Left hindlimb (tissue), 1 donor: ENCODE measurements around the gene RUSC2.
"Not testable (repeated sequence)": the region's sequence is repeated elsewhere in the genome, so short reads cannot be mapped to it uniquely, and the experiment has no call there.

Source experiments
- DNase-seq: peaks from one replicate; pipeline ENCODE4 v3.0.0-alpha.2; 2018

RUSC2 gene

GRCh38 chr9:35489313-35490154, at the start of gene RUSC2:
Gene RUSC2, plus strand, starts transcription at chr9:35490111. Its CDS starts 56,411 bp downstream, at chr9:35546522.
- DNase-seq, result peak; percentile 91

GRCh38 chr9:35446012-35446411, 43.9 kb upstream of the RUSC2 start:
- DNase-seq, result no peak

GRCh38 chr9:35448496-35448895, 41.4 kb upstream of the RUSC2 start:
- DNase-seq, result no peak

- no peak for DNase-seq
Observed at GRCh38 chr9:35452481-35452880, 37.4 kb upstream of the RUSC2 start.

- DNase-seq, result no peak
Observed at GRCh38 chr9:35453786-35454185, 36.1 kb upstream of the RUSC2 start.

GRCh38 chr9:35464141-35465025, 25.5 kb upstream of the RUSC2 start:
- DNase-seq, result no peak

GRCh38 chr9:35470340-35470739, 19.6 kb upstream of the RUSC2 start:
- no peak for DNase-seq

- no peak for DNase-seq
Observed at GRCh38 chr9:35470894-35471293, 19.0 kb upstream of the RUSC2 start.

GRCh38 chr9:35476596-35476995, 13.3 kb upstream of the RUSC2 start:
- no peak for DNase-seq

GRCh38 chr9:35477211-35477855, 12.6 kb upstream of the RUSC2 start:
- DNase-seq, result peak; percentile 54

- no peak for DNase-seq
Observed at GRCh38 chr9:35478871-35479270, 11.0 kb upstream of the RUSC2 start.

- no peak for DNase-seq
Observed at GRCh38 chr9:35481347-35481975, 8.4 kb upstream of the RUSC2 start.

- DNase-seq, result no peak
Observed at GRCh38 chr9:35482071-35482470, 7.8 kb upstream of the RUSC2 start.

GRCh38 chr9:35484406-35484805, 5.5 kb upstream of the RUSC2 start:
- no peak for DNase-seq

GRCh38 chr9:35487081-35487480, 2.8 kb upstream of the RUSC2 start:
- DNase-seq, result no peak

GRCh38 chr9:35488021-35488420, 1.9 kb upstream of the RUSC2 start:
- peak; percentile 53 for DNase-seq

GRCh38 chr9:35488566-35489312, 1.2 kb upstream of the RUSC2 start:
- DNase-seq, result peak; percentile 31

- DNase-seq, result peak; percentile 40
Observed at GRCh38 chr9:35490155-35490909, 421 bp downstream of the RUSC2 start.

GRCh38 chr9:35490910-35491465, 1.1 kb downstream of the RUSC2 start:
- DNase-seq, result no peak

- not testable (repeated sequence) for DNase-seq
Observed at GRCh38 chr9:35493119-35493518, 3.2 kb downstream of the RUSC2 start.

GRCh38 chr9:35495984-35496383, 6.1 kb downstream of the RUSC2 start:
- no peak for DNase-seq
